K562 (cell line): ENCODE results near the gene ARL14EP.

Experiments
- BRCA1 ChIP-seq, 2 experiments: fragments of 450-650 bp in 1 of 2; sonication (generic) in 1 of 2; formaldehyde crosslinking in 1 of 2; IDR thresholded peaks; 2 replicates each; pipeline versions ENCODE4 v1.5.0 to v1.6.1; 2017 to 2020; ENCODE audit warnings: mild to moderate bottlenecking in 1 of 2, missing genetic modification reagents in 1 of 2
- FOXK1 ChIP-seq: sonication (generic); formaldehyde crosslinking; IDR thresholded peaks from 2 replicates; pipeline ENCODE4 v1.8.0; 2022; ENCODE audit warnings: missing genetic modification reagents, mild to moderate bottlenecking, borderline replicate concordance
- SIRT6 ChIP-seq: IDR thresholded peaks from one replicate; pipeline ENCODE4 v1.6.1; 2012; ENCODE audit warnings: low read depth, mild to moderate bottlenecking, control low read depth, inconsistent platforms, low read length, moderate library complexity

DNA sequence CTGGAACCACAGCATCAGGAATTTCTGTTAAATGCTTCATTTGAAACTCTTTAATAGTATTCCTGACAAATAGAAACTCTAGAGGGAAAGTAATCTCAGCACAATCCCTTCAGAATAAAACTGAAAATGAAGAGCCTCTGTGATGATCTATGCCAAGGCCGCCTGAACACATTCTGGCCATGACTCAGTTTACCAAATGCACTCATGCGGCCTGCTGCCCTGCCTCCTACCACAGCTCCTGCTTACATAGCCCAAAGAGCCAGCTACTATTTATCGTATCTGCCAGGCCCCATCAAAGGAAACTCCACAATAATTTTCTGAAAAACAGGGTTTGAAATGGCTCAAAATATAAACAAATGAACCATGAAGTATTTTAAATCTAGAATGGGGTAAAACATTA, 27.0 kb downstream of the ARL14EP start:
- TF ChIP-seq FOXK1: no peak
- no peak for TF ChIP-seq BRCA1 (IDR thresholded peaks at IDR 0.05)
- TF ChIP-seq BRCA1 (CRISPR knock-in tag; IDR thresholded peaks at IDR 0.05): no peak
- no peak for TF ChIP-seq SIRT6
